ENCODE results near the gene TMIGD3. TPM values are rescaled to one million over a fixed set of nuclear protein-coding genes. Genes with fewer than 3 reads are reported as not detected.
A peak's percentile ranks its signal among the peaks of the same experiment; 100 is the strongest.

TMIGD3 gene
- total RNA-seq, 1 experiment from 2014 or later, result not detected

- POLR2A ChIA-PET (ENCODE audit: unreplicated experiment), result interaction anchor here (0.5 to 1.0 kb wide), 3 partner anchors 20 to 310 kb away, joined by 7 to 13 read pairs (median 10); no protein-coding TSS in a partner anchor
Observed at GRCh38 chr1:111448918-111449702, 54.3 kb downstream of the TMIGD3 start, which contains the start of the genes ATP5PB and WDR77. Gene ATP5PB (plus strand): TSS chr1:111449464. CDS start chr1:111449542, 78 bp downstream. Gene WDR77 (minus strand): TSS chr1:111449256. CDS start chr1:111449169, 87 bp downstream.

GRCh38 chr1:111448482-111448917 lies 54.9 kb downstream of the TMIGD3 start:
- peak overlapping the region; percentile 28; the same call in 1 of the 2 replicates for H3K27ac ChIP-seq
- peaks cover 5% of the 10 kb centered on the region; the same call in 1 of the 2 replicates for H4K20me1 ChIP-seq (ENCODE audit: insufficient read depth)
- H2AFZ ChIP-seq, result peak overlapping the region; percentile 87
- H3K79me2 ChIP-seq (ENCODE audit: low read depth), result peaks cover 85% of the 10 kb centered on the region
- peaks cover 23% of the 10 kb centered on the region for H3K4me1 ChIP-seq (replicated peaks; ENCODE audit: insufficient read depth)
- peak; percentile 18 to 52 for DNase-seq
- ChIA-PET POLR2A (ENCODE audit: unreplicated experiment) (interaction anchor here (0.5 to 1.0 kb wide), 2 partner anchors 21 to 309 kb away, joined by 7 to 13 read pairs; no protein-coding TSS in a partner anchor), CTCF (interaction anchor here (0.5 to 1.9 kb wide), 3 partner anchors 60 to 323 kb away, joined by 3 to 5 read pairs (median 5); no protein-coding TSS in a partner anchor)
- TF ChIP-seq CTCF (conservative IDR thresholded peaks at IDR 0.05) (no peak), EZH2 (IDR thresholded peaks at IDR 0.05; ENCODE audit: low read depth) (no peak)
- H3K9me2 ChIP-seq (ENCODE audit: insufficient read depth), result no peaks in the 10 kb centered on the region
- no peaks in the 10 kb centered on the region for H3K9me3 ChIP-seq (ENCODE audit: insufficient read depth, low read depth)
- H3K4me3 ChIP-seq, result peak overlapping the region; percentile 85
- peak overlapping the region; percentile 95 for H3K4me2 ChIP-seq
- peaks cover 53% of the 10 kb centered on the region for H3K36me3 ChIP-seq (ENCODE audit: low read depth)
- intact Hi-C loops (cut with micrococcal nuclease; ENCODE audit: unreplicated experiment), result loop anchor here (10.0 kb wide), 1 partner anchor 304 kb away; the partner anchor contains the start of genes CEPT1 and DRAM2
- no peaks in the 10 kb centered on the region for H3F3A ChIP-seq (ENCODE audit: insufficient read depth, low read depth)
- TSS peak; percentile 30 for BruUV-seq (replicated peaks)
- H3K27me3 ChIP-seq (ENCODE audit: insufficient read depth, low read depth), result no peaks in the 10 kb centered on the region

More at GRCh38 chr1:111448918-111449702, 54.3 kb downstream of the TMIGD3 start, which contains the start of the genes ATP5PB and WDR77:
- Histone ChIP-seq H3K9me3 (ENCODE audit: insufficient read depth, low read depth) (no peaks in the 10 kb centered on the region), H3K4me2 (peak within 1 kb of the TSS; percentile 95), H3K4me1 (replicated peaks; ENCODE audit: insufficient read depth) (peaks cover 23% of the 10 kb centered on the region), H3K79me2 (ENCODE audit: low read depth) (peaks cover 91% of the 10 kb centered on the region), H3K9me2 (ENCODE audit: insufficient read depth) (no peaks in the 10 kb centered on the region), H2AFZ (peak within 1 kb of the TSS; percentile 94), H3K27me3 (ENCODE audit: insufficient read depth, low read depth) (no peaks in the 10 kb centered on the region), H3K4me3 (peak within 1 kb of the TSS; percentile 85), H3F3A (ENCODE audit: insufficient read depth, low read depth) (no peaks in the 10 kb centered on the region), H4K20me1 (ENCODE audit: insufficient read depth) (peaks cover 5% of the 10 kb centered on the region; the same call in 1 of the 2 replicates), H3K27ac (peak within 1 kb of the TSS; percentile 69), H3K36me3 (ENCODE audit: low read depth) (peaks cover 52% of the 10 kb centered on the region)
- CTCF ChIA-PET, result interaction anchor here (1.9 kb wide), 1 partner anchor 59 kb away, joined by 5 read pairs; no protein-coding TSS in a partner anchor
- BruUV-seq (replicated peaks), result no TSS peak
- intact Hi-C loops (cut with micrococcal nuclease; ENCODE audit: unreplicated experiment), result loop anchor here (1.0 to 10.0 kb wide), 2 partner anchors 304 to 306 kb away; partner anchors contain the start of genes CEPT1, DDX20 and DRAM2
- DNase-seq, result peak; percentile 92 to 100
- TF ChIP-seq EZH2 (IDR thresholded peaks at IDR 0.05; ENCODE audit: low read depth) (no peak), CTCF (conservative IDR thresholded peaks at IDR 0.05) (no peak)
